CD4-positive, alpha-beta T cell (primary cell): ENCODE results near the gene WWOX. TPM values are rescaled to one million over a fixed set of nuclear protein-coding genes. Genes with fewer than 3 reads are reported as not detected.

Experiments used
- ATAC-seq: fragments of 200-7000 bp; cut with Tn5 transposase; one replicate; pipeline ENCODE4 v1.10.0; 2022; ENCODE audit warnings: mild to moderate bottlenecking; ENCODE audit not compliant: poor library complexity
- CTCF ChIA-PET: fragments of 350-600 bp; sonication (Branson Sonifier 250); formaldehyde crosslinking; loops from one replicate; lab custom pipeline; 2021; ENCODE audit warnings: antibody characterized with exemption, inconsistent platforms; lab: Charles Lee
- POLR2A ChIA-PET: fragments of 350-600 bp; sonication (Branson Sonifier 250); formaldehyde crosslinking; loops from one replicate; lab custom pipeline; 2021; ENCODE audit warnings: antibody characterized with exemption, inconsistent platforms; lab: Charles Lee
- DNase-seq, 14 experiments: peaks; one replicate each; pipeline ENCODE4 v3.0.0-alpha.2; 2013 to 2020; ENCODE audit warnings: mixed read lengths in 2 of 14
- H3K27ac ChIP-seq, 2 donors: one replicate each; pipeline versions ENCODE4 v1.5.1 to v1.7.0; 2013; ENCODE audit warnings: low read length in 2 of 2, low read depth in 1 of 2, mild to moderate bottlenecking in 1 of 2
- H3K27me3 ChIP-seq, 2 experiments: 1 replicate in 1 of 2; 2 replicates in 1 of 2; pipeline versions ENCODE4 v1.6.1 to v1.7.0; 2013; ENCODE audit warnings: low read length in 2 of 2, control low read depth in 1 of 2, mild to moderate bottlenecking in 1 of 2, moderate library complexity in 1 of 2; ENCODE audit not compliant: insufficient read depth in 2 of 2, control insufficient read depth in 1 of 2
- H3K36me3 ChIP-seq: one replicate; pipeline ENCODE4 v1.6.1; 2013; ENCODE audit warnings: low read length, control low read depth; ENCODE audit not compliant: insufficient read depth
- H3K4me1 ChIP-seq: one replicate; pipeline ENCODE4 v1.6.1; 2013; ENCODE audit warnings: low read length, control low read depth; ENCODE audit not compliant: insufficient read depth
- H3K4me3 ChIP-seq: one replicate; pipeline ENCODE4 v1.5.1; 2013; ENCODE audit warnings: mild to moderate bottlenecking, low read length, moderate library complexity
- H3K9me3 ChIP-seq, 2 experiments: 1 replicate in 1 of 2; 2 replicates in 1 of 2; pipeline versions ENCODE4 v1.6.1 to v1.7.0; 2013; ENCODE audit warnings: low read length in 2 of 2, mild to moderate bottlenecking in 2 of 2, control low read depth in 1 of 2, moderate library complexity in 1 of 2; ENCODE audit not compliant: control insufficient read depth in 1 of 2, insufficient read depth in 1 of 2
- H3K27ac Mint-ChIP-seq: one replicate; pipeline ENCODE4 v1.8.0; 2020; ENCODE audit warnings: mixed read lengths
- H3K27me3 Mint-ChIP-seq: one replicate; pipeline ENCODE4 v1.8.0; 2021; ENCODE audit warnings: mixed read lengths
- H3K36me3 Mint-ChIP-seq: one replicate; pipeline ENCODE4 v1.8.0; 2021; ENCODE audit warnings: low read depth, mixed read lengths
- H3K4me1 Mint-ChIP-seq: one replicate; pipeline ENCODE4 v1.8.0; 2021; ENCODE audit warnings: low read depth, mixed read lengths
- H3K4me3 Mint-ChIP-seq: one replicate; pipeline ENCODE4 v1.8.0; 2020; ENCODE audit warnings: mild to moderate bottlenecking, mixed read lengths
- H3K9me3 Mint-ChIP-seq: one replicate; pipeline ENCODE4 v1.8.0; 2020; ENCODE audit warnings: mixed read lengths
- CTCF ChIP-seq: fragments of 200-600 bp; IDR thresholded peaks from one replicate; pipeline ENCODE4 v1.8.0; 2022; ENCODE audit warnings: antibody characterized with exemption, mild to moderate bottlenecking
- intact Hi-C, 2 experiments: fragments of 100-400 bp; cut with DNase I in 1 of 2; cut with micrococcal nuclease in 1 of 2; formaldehyde crosslinking; loops; one replicate each; pipeline versions ENCODE4 v1.15.1 to v1.9.0; 2023 to 2025; cut with DNase I, micrococcal nuclease
- total RNA-seq, 174 experiments: library from RNA in 2 of 174; stranded (reverse) in 2 of 174; gene quantifications; one replicate each; pipeline ENCODE4 v1.2.3 and lab custom pipeline; 2021 to 2026

WWOX gene
- total RNA-seq, 2 experiments from 2014 or later = 19.3 to 21.7 TPM

DNA sequence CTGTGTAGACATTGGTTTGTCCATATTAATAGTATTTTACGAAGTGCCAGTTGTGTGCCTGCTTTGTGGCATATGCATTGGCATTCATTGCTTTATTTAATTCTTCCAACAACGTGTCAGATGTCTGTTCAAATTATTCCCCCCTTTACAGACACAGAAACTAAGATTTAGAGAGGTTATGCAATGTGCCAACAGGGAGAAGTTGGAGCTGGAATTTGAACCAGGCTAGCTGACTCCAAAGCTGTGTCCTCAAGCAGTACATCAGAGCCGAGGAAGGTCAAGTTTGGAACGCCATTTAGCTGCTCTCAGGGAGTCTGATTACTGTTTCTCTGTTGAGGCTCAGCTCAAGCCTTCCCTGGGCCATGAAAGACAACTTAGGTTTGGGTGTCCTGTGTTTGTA, 232.3 kb downstream of the WWOX start:
- H3K27me3 Mint-ChIP-seq = no peaks in the 10 kb centered on the region
- ChIA-PET CTCF (no interaction called here), POLR2A (no interaction called here)
- no peak for DNase-seq
- no peaks in the 10 kb centered on the region for H3K4me1 ChIP-seq
- no peak overlapping the region for H3K27ac Mint-ChIP-seq
- intact Hi-C loops = no loop called here
- no peaks in the 10 kb centered on the region for H3K9me3 Mint-ChIP-seq
- no peak overlapping the region for H3K4me3 Mint-ChIP-seq
- H3K36me3 ChIP-seq = no peaks in the 10 kb centered on the region
- H3K4me3 ChIP-seq = no peak overlapping the region
- no peaks in the 10 kb centered on the region for H3K27me3 ChIP-seq
- H3K27ac ChIP-seq = no peak overlapping the region
- H3K4me1 Mint-ChIP-seq = no peaks in the 10 kb centered on the region
- ATAC-seq = no peak
- H3K9me3 ChIP-seq = no peaks in the 10 kb centered on the region
- H3K36me3 Mint-ChIP-seq = no peaks in the 10 kb centered on the region
- TF ChIP-seq CTCF = no peak

DNA sequence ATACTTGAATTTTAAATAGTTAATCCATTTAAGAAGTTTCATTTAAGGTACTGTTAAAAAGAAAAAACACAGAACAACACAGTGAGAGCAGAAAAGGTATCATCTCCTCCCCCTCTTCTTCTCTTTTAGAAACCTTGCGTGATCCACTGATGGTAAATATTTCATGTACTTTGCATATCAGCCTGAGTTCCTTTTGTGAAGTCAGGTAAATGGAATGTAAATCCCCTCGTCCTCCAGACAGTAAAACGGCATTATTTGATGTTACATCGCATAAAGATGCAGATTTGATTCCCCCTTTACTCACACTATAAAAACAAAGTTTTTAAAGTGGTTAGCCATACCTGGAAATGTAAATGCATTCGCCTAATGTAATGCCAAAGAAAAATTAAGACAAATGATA, 234.4 kb downstream of the WWOX start:
- Histone ChIP-seq H3K27me3 (no peaks in the 10 kb centered on the region), H3K9me3 (no peaks in the 10 kb centered on the region), H3K4me3 (no peak overlapping the region), H3K4me1 (no peaks in the 10 kb centered on the region), H3K36me3 (no peaks in the 10 kb centered on the region), H3K27ac (no peak overlapping the region)
- H3K27me3 Mint-ChIP-seq = no peaks in the 10 kb centered on the region
- H3K9me3 Mint-ChIP-seq = peaks cover 2% of the 10 kb centered on the region
- H3K36me3 Mint-ChIP-seq = no peaks in the 10 kb centered on the region
- no peaks in the 10 kb centered on the region for H3K4me1 Mint-ChIP-seq
- H3K4me3 Mint-ChIP-seq = no peak overlapping the region
- ChIA-PET POLR2A (no interaction called here), CTCF (no interaction called here)
- DNase-seq (no peak), ATAC-seq (no peak)
- intact Hi-C loops = no loop called here
- H3K27ac Mint-ChIP-seq = no peak overlapping the region
- no peak for TF ChIP-seq CTCF

GRCh38 chr16:78340590-78340989, 241.1 kb downstream of the WWOX start:
- Mint-ChIP-seq H3K9me3 (peaks cover 10% of the 10 kb centered on the region), H3K4me1 (no peaks in the 10 kb centered on the region), H3K27me3 (no peaks in the 10 kb centered on the region), H3K27ac (no peak overlapping the region), H3K4me3 (no peak overlapping the region), H3K36me3 (peaks cover 23% of the 10 kb centered on the region)
- H3K4me3 ChIP-seq = no peak overlapping the region
- POLR2A ChIA-PET = no interaction called here
- no peaks in the 10 kb centered on the region for H3K9me3 ChIP-seq
- DNase-seq = no peak
- CTCF ChIA-PET = no interaction called here
- H3K36me3 ChIP-seq = no peaks in the 10 kb centered on the region
- no peaks in the 10 kb centered on the region for H3K27me3 ChIP-seq
- no peak overlapping the region for H3K27ac ChIP-seq
- no peak for ATAC-seq
- intact Hi-C loops = no loop called here
- TF ChIP-seq CTCF = no peak
- no peaks in the 10 kb centered on the region for H3K4me1 ChIP-seq
